NCI-H1105 treated with DMSO at 0.1 percent for 48 hours (cell line): ENCODE results near the gene DDX18.
"Not testable (repeated sequence)": the region's sequence is repeated elsewhere in the genome, so short reads cannot be mapped to it uniquely, and the experiment has no call there.

Source experiments
- DNase-seq: peaks from one replicate; lab custom pipeline; 2025; lab: John Stamatoyannopoulos, UW

Gene DDX18

GRCh38 chr2:117814417-117815264 lies at the start of gene DDX18:
Gene DDX18 (plus strand): TSS chr2:117814691. CDS start chr2:117814778, 87 bp downstream.
- peak; percentile 97 for DNase-seq

GRCh38 chr2:117770730-117771129 lies 43.8 kb upstream of the DDX18 start:
- DNase-seq: no peak

GRCh38 chr2:117771969-117772630 lies 42.4 kb upstream of the DDX18 start:
- peak; percentile 38 for DNase-seq

GRCh38 chr2:117774716-117775115 lies 39.8 kb upstream of the DDX18 start:
- DNase-seq: no peak

GRCh38 chr2:117775703-117776219 lies 38.7 kb upstream of the DDX18 start:
- no peak for DNase-seq

- DNase-seq: no peak
These were observed 37.6 kb upstream of the DDX18 start for GRCh38 chr2:117776888-117777287.

- DNase-seq: peak; percentile 62
These were observed 28.8 kb upstream of the DDX18 start for GRCh38 chr2:117785740-117786139.

- no peak for DNase-seq
These were observed 28.0 kb upstream of the DDX18 start for GRCh38 chr2:117786520-117786919.

GRCh38 chr2:117789505-117789904 lies 25.0 kb upstream of the DDX18 start:
- DNase-seq: no peak

- no peak for DNase-seq
These were observed 19.8 kb upstream of the DDX18 start for GRCh38 chr2:117794668-117795067.

GRCh38 chr2:117801826-117802225 lies 12.7 kb upstream of the DDX18 start:
- no peak for DNase-seq

- DNase-seq: peak; percentile 19
These were observed 10.7 kb upstream of the DDX18 start for GRCh38 chr2:117803644-117804325.

GRCh38 chr2:117812443-117812842 lies 2.0 kb upstream of the DDX18 start:
- no peak for DNase-seq

- no peak for DNase-seq
These were observed 1.5 kb downstream of the DDX18 start for GRCh38 chr2:117815946-117816345.

GRCh38 chr2:117818921-117819320 lies 4.4 kb downstream of the DDX18 start:
- no peak for DNase-seq

GRCh38 chr2:117820444-117820843 lies 6.0 kb downstream of the DDX18 start:
- no peak for DNase-seq

- DNase-seq: no peak
These were observed 10.9 kb downstream of the DDX18 start for GRCh38 chr2:117825437-117825836.

GRCh38 chr2:117827464-117827863 lies 13.0 kb downstream of the DDX18 start:
- not testable (repeated sequence) for DNase-seq

- no peak for DNase-seq
These were observed 14.4 kb downstream of the DDX18 start for GRCh38 chr2:117828870-117829269.

GRCh38 chr2:117832332-117832731 lies 17.8 kb downstream of the DDX18 start:
- no peak for DNase-seq

- DNase-seq: no peak
These were observed 18.6 kb downstream of the DDX18 start for GRCh38 chr2:117832905-117833613.

GRCh38 chr2:117833911-117834310 lies 19.4 kb downstream of the DDX18 start:
- no peak for DNase-seq
